Keratinocyte (primary cell): Measurements from ENCODE around the gene ANKRD60. TPM values are rescaled to one million over a fixed set of nuclear protein-coding genes. Genes with fewer than 3 reads are reported as not detected.

Experiments used
- DNase-seq: peaks from one replicate; pipeline ENCODE4 v3.0.0-alpha.2; 2011; ENCODE audit warnings: low read depth, missing footprints, low spot score
- FAIRE-seq: peaks from 2 replicates; lab custom pipeline; 2011; peaks lifted over from hg19 to GRCh38; lab: Jason Lieb, UNC
- H2AFZ ChIP-seq: 2 replicates; pipeline ENCODE4 v1.6.0; 2012; ENCODE audit warnings: low read length, control low read depth, inconsistent platforms; ENCODE audit not compliant: control insufficient read depth
- H3K27ac ChIP-seq: 2 replicates; pipeline ENCODE4 v1.5.1; 2011; ENCODE audit warnings: low read length; ENCODE audit not compliant: control insufficient read depth, insufficient read depth
- H3K27me3 ChIP-seq: 3 replicates; pipeline ENCODE4 v1.6.0; 2011; ENCODE audit warnings: low read length; ENCODE audit not compliant: control insufficient read depth, insufficient read depth; ENCODE audit errors: extremely low read depth
- H3K36me3 ChIP-seq, 2 experiments: 2 replicates in 1 of 2; 3 replicates in 1 of 2; pipeline ENCODE4 v1.5.1; 2011; ENCODE audit warnings: low read length in 2 of 2, mild to moderate bottlenecking in 1 of 2; ENCODE audit not compliant: control insufficient read depth in 2 of 2, insufficient read depth in 2 of 2; ENCODE audit errors: extremely low read depth in 1 of 2
- H3K4me1 ChIP-seq: 3 replicates; pipeline ENCODE4 v1.5.1; 2011; ENCODE audit warnings: low read length; ENCODE audit not compliant: control insufficient read depth, insufficient read depth; ENCODE audit errors: extremely low read depth
- H3K4me2 ChIP-seq: 3 replicates; pipeline ENCODE4 v1.6.0; 2011; ENCODE audit warnings: low read depth, low read length; ENCODE audit not compliant: control insufficient read depth, insufficient read depth; ENCODE audit errors: extremely low read depth
- H3K4me3 ChIP-seq, 3 experiments: fragments of 200-600 bp in 1 of 3; sonication (generic) in 1 of 3; 2 replicates in 2 of 3; 3 replicates in 1 of 3; pipeline ENCODE4 v1.5.1; 2011 to 2016; ENCODE audit warnings: low read length in 3 of 3, mild to moderate bottlenecking in 3 of 3, control low read depth in 2 of 3, inconsistent platforms in 1 of 3, low read depth in 1 of 3, mixed read lengths in 1 of 3, mixed run types in 1 of 3, moderate library complexity in 1 of 3; ENCODE audit not compliant: control insufficient read depth in 2 of 3, insufficient read depth in 2 of 3; ENCODE audit errors: extremely low read depth in 1 of 3
- H3K79me2 ChIP-seq: 2 replicates; pipeline ENCODE4 v1.6.0; 2012; ENCODE audit warnings: low read length; ENCODE audit not compliant: control insufficient read depth, insufficient read depth
- H3K9ac ChIP-seq: 3 replicates; pipeline ENCODE4 v1.6.0; 2011; ENCODE audit warnings: low read length; ENCODE audit not compliant: control insufficient read depth, insufficient read depth; ENCODE audit errors: extremely low read depth
- H3K9me1 ChIP-seq: 3 replicates; pipeline ENCODE4 v1.6.0; 2011; ENCODE audit warnings: low read length; ENCODE audit not compliant: control insufficient read depth, insufficient read depth; ENCODE audit errors: extremely low read depth
- H3K9me3 ChIP-seq: 2 replicates; pipeline ENCODE4 v1.5.1; 2012; ENCODE audit warnings: low read depth, low read length; ENCODE audit not compliant: control insufficient read depth
- H4K20me1 ChIP-seq: 3 replicates; pipeline ENCODE4 v1.6.0; 2011; ENCODE audit warnings: low read length; ENCODE audit not compliant: control insufficient read depth, insufficient read depth; ENCODE audit errors: extremely low read depth
- CTCF ChIP-seq, 3 experiments: IDR thresholded peaks in 1 of 3; conservative IDR thresholded peaks in 1 of 3; optimal IDR thresholded peaks in 1 of 3; 2 replicates in 2 of 3; 3 replicates in 1 of 3; pipeline versions ENCODE3 to v1.5.1; 2011; ENCODE audit warnings: low read length in 3 of 3, mild to moderate bottlenecking in 3 of 3, moderate library complexity in 2 of 3, control low read depth in 1 of 3, inconsistent platforms in 1 of 3; ENCODE audit not compliant: insufficient read depth in 2 of 3; ENCODE audit errors: extremely low read depth in 1 of 3
- EZH2 ChIP-seq: IDR thresholded peaks from one replicate; pipeline ENCODE4 v1.6.1; 2012; ENCODE audit warnings: inconsistent platforms, mild to moderate bottlenecking, low read length, moderate library complexity
- dilution Hi-C: fragments of 300-500 bp; cut with MboI; formaldehyde crosslinking; loops from one replicate; pipeline ENCODE4 v1.7.0; 2020; ENCODE audit warnings: low sequenced_read_pairs; ENCODE audit not compliant: extremely low pct_ligation_motif_present
- polyA plus RNA-seq, 5 experiments: library from polyadenylated mRNA; depleted of rRNA in 3 of 5; stranded (reverse) in 3 of 5; stranded (forward) in 1 of 5; unstranded in 1 of 5; fragments of >200 nt; gene quantifications; 1 replicate in 1 of 5; 2 replicates in 3 of 5; 3 replicates in 1 of 5; pipeline versions ENCODE4 v1.2.1 to v1.2.3, GENCODE V29; 2011 to 2012; ENCODE audit warnings: missing spikeins in 2 of 5, low read depth in 1 of 5, low replicate concordance in 1 of 5

The ANKRD60 gene
- polyA plus RNA-seq, 1 donor (not counting 4 experiments of a cell fraction or from before 2014, with no cell fraction given), result not detected

GRCh38 chr20:58256307-58256706 is 27.9 kb upstream of the ANKRD60 start:
- Histone ChIP-seq H3K9me3 (no peaks in the 10 kb centered on the region), H3K4me3 (no peak overlapping the region), H2AFZ (no peak overlapping the region), H3K36me3 (peaks cover 2 to 7% of the 10 kb centered on the region in 2 experiments), H3K4me2 (no peak overlapping the region), H3K9ac (no peak overlapping the region), H3K9me1 (no peaks in the 10 kb centered on the region), H3K27ac (no peak overlapping the region), H4K20me1 (peaks cover 2% of the 10 kb centered on the region), H3K79me2 (peaks cover 3% of the 10 kb centered on the region), H3K27me3 (no peaks in the 10 kb centered on the region), H3K4me1 (peaks cover 13% of the 10 kb centered on the region)
- dilution Hi-C loops, result no loop called here
- TF ChIP-seq CTCF (optimal IDR thresholded peaks at IDR 0.05 in 1 of 3, IDR thresholded peaks at IDR 0.05 in 1 of 3, conservative IDR thresholded peaks at IDR 0.05 in 1 of 3; ENCODE audit: extremely low read depth in 1 of 3, insufficient read depth in 2 of 3, low read length in 3 of 3) (no peak), EZH2 (no peak)
- DNase-seq (no peak), FAIRE-seq (no peak)

- dilution Hi-C loops, result no loop called here
- no peak for FAIRE-seq
- H2AFZ ChIP-seq, result no peak overlapping the region
- peaks cover 6% of the 10 kb centered on the region for H3K79me2 ChIP-seq
- H3K9ac ChIP-seq, result no peak overlapping the region
- H3K4me2 ChIP-seq, result no peak overlapping the region
- H3K36me3 ChIP-seq, result peaks cover 9 to 20% of the 10 kb centered on the region in 2 experiments
- no peaks in the 10 kb centered on the region for H3K27me3 ChIP-seq
- H4K20me1 ChIP-seq, result no peaks in the 10 kb centered on the region
- H3K4me3 ChIP-seq, result no peak overlapping the region
- DNase-seq, result no peak
- H3K9me1 ChIP-seq, result no peaks in the 10 kb centered on the region
- peaks cover 13% of the 10 kb centered on the region for H3K4me1 ChIP-seq
- TF ChIP-seq CTCF (optimal IDR thresholded peaks at IDR 0.05 in 1 of 3, IDR thresholded peaks at IDR 0.05 in 1 of 3, conservative IDR thresholded peaks at IDR 0.05 in 1 of 3; ENCODE audit: extremely low read depth in 1 of 3, insufficient read depth in 2 of 3, low read length in 3 of 3) (no peak), EZH2 (no peak)
- no peak overlapping the region for H3K27ac ChIP-seq
- no peaks in the 10 kb centered on the region for H3K9me3 ChIP-seq
Measured at GRCh38 chr20:58254890-58255289, 26.4 kb upstream of the ANKRD60 start.
